Measurements from ENCODE around the gene SMPD2.
"Not testable (repeated sequence)": the region's sequence is repeated elsewhere in the genome, so short reads cannot be mapped to it uniquely, and the experiment has no call there.

SMPD2 gene

GRCh38 chr6:109461205-109461604 lies 20.7 kb downstream of the SMPD2 start:
- not testable (repeated sequence) for DNase-seq (ENCODE audit: low read depth)

GRCh38 chr6:109461733-109462526 lies 21.4 kb downstream of the SMPD2 start:
- no peak for DNase-seq (ENCODE audit: low read depth)

GRCh38 chr6:109465772-109466171 lies 25.2 kb downstream of the SMPD2 start:
- no peak for DNase-seq (ENCODE audit: low read depth)

GRCh38 chr6:109466212-109466923 lies 25.8 kb downstream of the SMPD2 start:
- no peak for DNase-seq (ENCODE audit: low read depth)

- DNase-seq (ENCODE audit: low read depth) = no peak
Observed at GRCh38 chr6:109467696-109468095, 27.2 kb downstream of the SMPD2 start.

- no peak for DNase-seq (ENCODE audit: low read depth)
Observed at GRCh38 chr6:109469591-109470189, 29.2 kb downstream of the SMPD2 start.

GRCh38 chr6:109471105-109471810 lies 30.7 kb downstream of the SMPD2 start:
- no peak for DNase-seq (ENCODE audit: low read depth)

GRCh38 chr6:109472132-109472995 lies 31.8 kb downstream of the SMPD2 start:
- no peak for DNase-seq (ENCODE audit: low read depth)

- DNase-seq (ENCODE audit: low read depth) = no peak
Observed at GRCh38 chr6:109473120-109473519, 32.6 kb downstream of the SMPD2 start.

- no peak for DNase-seq (ENCODE audit: low read depth)
Observed at GRCh38 chr6:109474995-109475394, 34.5 kb downstream of the SMPD2 start.

GRCh38 chr6:109475625-109476024 lies 35.1 kb downstream of the SMPD2 start:
- DNase-seq (ENCODE audit: low read depth) = no peak

- DNase-seq (ENCODE audit: low read depth) = no peak
Observed at GRCh38 chr6:109477184-109477583, 36.7 kb downstream of the SMPD2 start.

GRCh38 chr6:109477725-109478124 lies 37.2 kb downstream of the SMPD2 start:
- no peak for DNase-seq (ENCODE audit: low read depth)

GRCh38 chr6:109478222-109478805 lies 37.8 kb downstream of the SMPD2 start:
- no peak for DNase-seq (ENCODE audit: low read depth)

GRCh38 chr6:109478841-109479624 lies 38.5 kb downstream of the SMPD2 start:
- no peak for DNase-seq (ENCODE audit: low read depth)

- DNase-seq (ENCODE audit: low read depth) = no peak
Observed at GRCh38 chr6:109480993-109481480, 40.5 kb downstream of the SMPD2 start.

GRCh38 chr6:109482905-109483734 lies 42.6 kb downstream of the SMPD2 start, which contains the start of gene ZBTB24:
TSS of gene ZBTB24 (minus strand) at chr6:109483219. CDS start at chr6:109482026, 1,193 bp downstream.
- DNase-seq (ENCODE audit: low read depth) = peak; percentile 73

GRCh38 chr6:109483735-109484057 lies 43.2 kb downstream of the SMPD2 start:
- no peak for DNase-seq (ENCODE audit: low read depth)

GRCh38 chr6:109484122-109484521 lies 43.6 kb downstream of the SMPD2 start:
- no peak for DNase-seq (ENCODE audit: low read depth)

All from stromal cell of bone marrow (primary cell).